GM12878 (cell line): Measurements from ENCODE around the gene SLC15A1. TPM values are rescaled to one million over a fixed set of nuclear protein-coding genes. Genes with fewer than 3 reads are reported as not detected.

ENCODE experiments used
- ATAC-seq: fragments of 200-7000 bp; cut with Tn5 transposase; 3 replicates; pipeline ENCODE4 v1.9.1; 2020; ENCODE audit warnings: mild to moderate bottlenecking, moderate library complexity
- BruUV-seq: library from RNA; stranded (reverse); fragments of 400-500 nt; replicated peaks from 2 replicates; lab custom pipeline; 2021; lab: Mats Ljungman, UMichigan
- CTCF ChIA-PET: fragments of 300-600 bp; sonication (Branson Sonifier 250); formaldehyde crosslinking; extraction: SDS; loops from one replicate; lab custom pipeline; 2021; ENCODE audit warnings: inconsistent platforms; lab: Yijun Ruan, JAX
- POLR2A ChIA-PET: fragments of 350-600 bp; formaldehyde crosslinking; extraction: SDS; loops from one replicate; lab custom pipeline; 2021; ENCODE audit warnings: inconsistent platforms; lab: Charles Lee
- RAD21 ChIA-PET: fragments of 300-600 bp; sonication (Branson Sonifier 250); formaldehyde crosslinking; loops from one replicate; lab custom pipeline; 2023; ENCODE audit warnings: antibody characterized with exemption; ENCODE audit not compliant: unreplicated experiment; lab: Charles Lee
- SMC1A ChIA-PET: fragments of 300-600 bp; sonication (Branson Sonifier 250); formaldehyde crosslinking; loops from one replicate; lab custom pipeline; 2023; ENCODE audit not compliant: unreplicated experiment, uncharacterized antibody; lab: Charles Lee
- DNase-seq: peaks from one replicate; pipeline ENCODE4 v3.0.0-alpha.2; 2011; ENCODE audit warnings: low read depth, low spot score
- FAIRE-seq: peaks from 3 replicates; lab custom pipeline; 2011; peaks lifted over from hg19 to GRCh38; lab: Jason Lieb, UNC
- H2AFZ ChIP-seq: 2 replicates; pipeline ENCODE4 v1.6.0; 2011; ENCODE audit warnings: low read depth, low read length, control low read depth; ENCODE audit not compliant: control insufficient read depth
- H3K27ac ChIP-seq: 2 replicates; pipeline ENCODE4 v1.5.1; 2011; ENCODE audit warnings: control low read depth; ENCODE audit not compliant: control insufficient read depth, insufficient read depth
- H3K27me3 ChIP-seq, 2 experiments: replicated peaks in 1 of 2; 2 replicates each; pipeline versions ENCODE4 v1.6.0 to v1.6.1; 2011; ENCODE audit warnings: low read length in 1 of 2; ENCODE audit not compliant: control insufficient read depth in 2 of 2, insufficient read depth in 2 of 2
- H3K36me3 ChIP-seq, 2 experiments: 2 replicates each; pipeline ENCODE4 v1.5.1; 2011; ENCODE audit warnings: low read length in 1 of 2; ENCODE audit not compliant: control insufficient read depth in 2 of 2, insufficient read depth in 2 of 2
- H3K4me1 ChIP-seq: 2 replicates; pipeline ENCODE4 v1.6.1; 2011; ENCODE audit warnings: mild to moderate bottlenecking, low read length, moderate library complexity, mixed read lengths; ENCODE audit not compliant: control insufficient read depth, insufficient read depth
- H3K4me2 ChIP-seq: 2 replicates; pipeline ENCODE4 v1.6.0; 2011; ENCODE audit warnings: control low read depth; ENCODE audit not compliant: control insufficient read depth, insufficient read depth
- H3K4me3 ChIP-seq: fragments of 200-600 bp; sonication (generic); 2 replicates; pipeline ENCODE4 v1.5.1; 2016
- H3K79me2 ChIP-seq: 2 replicates; pipeline ENCODE4 v1.6.0; 2011; ENCODE audit warnings: low read length; ENCODE audit not compliant: control insufficient read depth, insufficient read depth
- H3K9ac ChIP-seq: 2 replicates; pipeline ENCODE4 v1.8.0; 2011; ENCODE audit warnings: low read length, control low read depth, mixed read lengths; ENCODE audit not compliant: control insufficient read depth, insufficient read depth
- H3K9me3 ChIP-seq: replicated peaks from 3 replicates; pipeline ENCODE4 v1.5.1; 2011; ENCODE audit warnings: mild to moderate bottlenecking, low read length; ENCODE audit not compliant: control insufficient read depth, insufficient read depth
- H4K20me1 ChIP-seq: 2 replicates; pipeline ENCODE4 v1.6.0; 2011; ENCODE audit not compliant: control insufficient read depth, insufficient read depth
- BACH1 ChIP-seq: fragments of 450-650 bp; IDR thresholded peaks from 2 replicates; pipeline ENCODE4 v1.6.1; 2017; ENCODE audit warnings: mild to moderate bottlenecking, borderline replicate concordance
- CREM ChIP-seq: IDR thresholded peaks from 2 replicates; pipeline ENCODE4 v1.6.1; 2014; ENCODE audit warnings: antibody characterized with exemption, low read depth
- EP300 ChIP-seq, 2 experiments: fragments of 150-350 bp in 1 of 2; IDR thresholded peaks; 2 replicates each; pipeline ENCODE4 v1.6.1; 2011 to 2012; ENCODE audit warnings: low read depth in 2 of 2, low read length in 2 of 2, borderline replicate concordance in 1 of 2, improper control_type of control experiment in 1 of 2, inconsistent platforms in 1 of 2; ENCODE audit not compliant: control insufficient read depth in 1 of 2
- HDAC2 ChIP-seq: fragments of 200-600 bp; sonication (generic); IDR thresholded peaks from 2 replicates; pipeline ENCODE4 v1.6.1; 2017
- MEF2B ChIP-seq: fragments of 450-650 bp; IDR thresholded peaks from 2 replicates; pipeline ENCODE4 v1.6.1; 2018; ENCODE audit warnings: mild to moderate bottlenecking, moderate library complexity; ENCODE audit not compliant: partially characterized antibody, poor library complexity, severe bottlenecking
- MYC ChIP-seq: IDR thresholded peaks from 2 replicates; pipeline ENCODE4 v1.6.1; 2011; ENCODE audit warnings: mild to moderate bottlenecking, low read length, moderate library complexity, inconsistent platforms; ENCODE audit not compliant: insufficient read depth, insufficient replicate concordance, insufficient read length, severe bottlenecking
- RCOR1 ChIP-seq: conservative IDR thresholded peaks from 2 replicates; pipeline ENCODE4 v1.6.1; 2012; ENCODE audit warnings: low read depth, low read length, improper control_type of control experiment
- SMAD5 ChIP-seq: IDR thresholded peaks from 2 replicates; pipeline ENCODE4 v1.6.1; 2016; ENCODE audit warnings: antibody characterized with exemption, low read depth
- SP1 ChIP-seq: IDR thresholded peaks from one replicate; pipeline ENCODE4 v1.6.1; 2011; ENCODE audit warnings: low read depth, low read length
- STAT3 ChIP-seq: IDR thresholded peaks from 2 replicates; pipeline ENCODE4 v1.6.1; 2011; ENCODE audit warnings: low read depth, low read length, improper control_type of control experiment
- SUPT20H ChIP-seq: IDR thresholded peaks from 2 replicates; pipeline ENCODE4 v1.6.1; 2011; ENCODE audit warnings: low read depth, mild to moderate bottlenecking, low read length, moderate library complexity, borderline replicate concordance; ENCODE audit not compliant: control insufficient read depth
- WGBS: methylation state at CpG from one replicate; pipeline ENCODE4 v1.1.6; 2016; ENCODE audit warnings: low lambda C conversion rate; ENCODE audit not compliant: insufficient replicate concordance, insufficient coverage; ENCODE audit errors: missing lambda C conversion rate; 5-methylcytosine and 5-hydroxymethylcytosine counted together
- in situ Hi-C: fragments of 300-500 bp; cut with MboI; formaldehyde crosslinking; loops from 9 replicates; pipeline ENCODE4 v1.14.3; 2018; ENCODE audit warnings: mixed read lengths
- intact Hi-C: fragments of 100-400 bp; cut with micrococcal nuclease; formaldehyde crosslinking; loops from one replicate; pipeline ENCODE4 v1.14.2; 2022; ENCODE audit not compliant: unreplicated experiment
- polyA plus RNA-seq, 11 experiments: library from polyadenylated mRNA; depleted of rRNA in 4 of 11; unstranded in 6 of 11; stranded (reverse) in 5 of 11; fragments of >200 nt; fragmentation: Nextera tagmentation in 4 of 11; fragmentation: Illumina TruSeq in 1 of 11; extraction: Ambion mirVana in 4 of 11; extraction: Trizol in 1 of 11; gene quantifications; 1 replicate in 1 of 11; 2 replicates in 10 of 11; pipeline versions ENCODE4 v1.2.1 to v1.2.3, GENCODE V29; 2011 to 2016; ENCODE audit warnings: inconsistent platforms in 2 of 11, missing spikeins in 2 of 11, low read depth in 1 of 11
- total RNA-seq, 4 experiments: library from RNA; depleted of rRNA in 3 of 4; stranded (reverse); fragments of >200 nt in 3 of 4; fragmentation: Illumina TruSeq in 1 of 4; extraction: Trizol in 1 of 4; gene quantifications; 2 replicates each; pipeline versions ENCODE4 v1.2.1 to v1.2.3, GENCODE V29; 2013 to 2021
- TF ChIP-seq, protein P1 (sequence below): IDR thresholded peaks from 2 replicates; pipeline ENCODE4 v1.6.1; 2012; ENCODE audit warnings: low read depth, low read length, improper control_type of control experiment

SLC15A1 gene
- total and polyA plus RNA-seq, 10 of the 15 experiments (the other 5 are each of a cell fraction or from before 2014, with no cell fraction given) = not detected

DNA sequence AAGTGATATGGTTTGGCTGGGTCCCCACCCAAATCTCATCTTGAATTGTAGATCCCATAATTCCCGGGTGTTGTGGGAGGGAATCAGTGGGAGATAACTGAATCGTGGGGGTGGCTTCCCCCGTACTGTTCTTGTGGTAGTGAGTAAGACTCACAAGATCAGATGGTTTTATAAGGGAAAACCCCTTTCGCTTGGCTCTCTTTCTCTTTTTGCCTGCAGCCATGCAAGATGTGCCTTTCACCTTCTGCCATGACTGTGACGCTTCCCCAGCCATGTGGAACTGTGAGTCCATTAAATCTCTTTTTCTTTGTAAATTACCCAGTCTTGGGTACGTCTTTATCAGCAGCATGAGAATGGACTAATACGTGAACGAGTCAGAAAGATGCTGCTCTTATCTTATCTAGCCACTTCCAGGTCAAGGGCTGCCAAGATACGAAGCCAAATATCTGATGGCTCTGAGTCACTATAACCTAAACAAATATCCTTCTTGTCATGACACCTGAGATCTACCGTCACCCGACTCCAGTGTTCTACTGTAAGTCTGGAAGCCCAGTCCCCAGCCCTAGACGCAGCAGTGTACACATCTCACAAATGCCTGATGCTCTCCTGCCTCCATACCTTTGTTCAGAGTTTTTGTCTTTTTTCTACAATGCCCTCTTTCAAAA lies 45.9 kb downstream of the SLC15A1 start:
- ChIA-PET POLR2A (interaction anchor here (0.6 kb wide), 1 partner anchor 498 kb away, joined by 4 read pairs; no protein-coding TSS in a partner anchor), CTCF (interaction anchor here (0.7 kb wide), 1 partner anchor 240 kb away, joined by 3 read pairs; no protein-coding TSS in a partner anchor), SMC1A (no interaction called here), RAD21 (no interaction called here)
- H3K9me3 ChIP-seq = peaks cover 2% of the 10 kb centered on the region; the same call in 1 of the 3 replicates
- no peaks in the 10 kb centered on the region for H4K20me1 ChIP-seq
- WGBS = 2% methylated on average over 12 of the region's 12 CpGs
- no peak overlapping the region for H3K9ac ChIP-seq
- H3K36me3 ChIP-seq = no peaks in the 10 kb centered on the region
- H3K4me1 ChIP-seq = peaks cover 3% of the 10 kb centered on the region; the same call in 1 of the 2 replicates
- no peak overlapping the region for H3K27ac ChIP-seq
- intact Hi-C loops (no loop called here), in situ Hi-C loops (no loop called here)
- no peak overlapping the region; the same call in 1 of the 2 replicates for H3K4me2 ChIP-seq
- no peaks in the 10 kb centered on the region for H3K27me3 ChIP-seq
- no peak for FAIRE-seq
- H3K4me3 ChIP-seq = no peak overlapping the region
- no TSS peak for BruUV-seq
- peak; percentile 68 for ATAC-seq
- no peaks in the 10 kb centered on the region for H3K79me2 ChIP-seq
- DNase-seq = peak; percentile 9
- H2AFZ ChIP-seq = no peak overlapping the region
- TF ChIP-seq CREM = no peak
- TF ChIP-seq SP1 = no peak
- TF ChIP-seq HDAC2 = no peak
- no peak for TF ChIP-seq SMAD5
- TF ChIP-seq MYC = no peak
- no peak for TF ChIP-seq EP300 (IDR thresholded peaks at IDR 0.05; ENCODE audit: borderline replicate concordance in 1 of 2, control insufficient read depth in 1 of 2, low read depth in 2 of 2, low read length in 2 of 2)

- Histone ChIP-seq H3K4me3 (no peak overlapping the region), H3K4me1 (no peaks in the 10 kb centered on the region), H3K27me3 (no peaks in the 10 kb centered on the region; a peak in 1 of 4 replicates), H3K9ac (no peak overlapping the region), H3K4me2 (no peak overlapping the region), H3K36me3 (no peaks in the 10 kb centered on the region), H4K20me1 (no peaks in the 10 kb centered on the region), H2AFZ (no peak overlapping the region), H3K79me2 (no peaks in the 10 kb centered on the region), H3K27ac (no peak overlapping the region), H3K9me3 (no peaks in the 10 kb centered on the region)
- FAIRE-seq (no peak), DNase-seq (no peak), ATAC-seq (no peak)
- TF ChIP-seq RCOR1 (no peak), MEF2B (no peak), SUPT20H (no peak), STAT3 (no peak), BACH1 (no peak)
- TF ChIP-seq, protein P1, sequence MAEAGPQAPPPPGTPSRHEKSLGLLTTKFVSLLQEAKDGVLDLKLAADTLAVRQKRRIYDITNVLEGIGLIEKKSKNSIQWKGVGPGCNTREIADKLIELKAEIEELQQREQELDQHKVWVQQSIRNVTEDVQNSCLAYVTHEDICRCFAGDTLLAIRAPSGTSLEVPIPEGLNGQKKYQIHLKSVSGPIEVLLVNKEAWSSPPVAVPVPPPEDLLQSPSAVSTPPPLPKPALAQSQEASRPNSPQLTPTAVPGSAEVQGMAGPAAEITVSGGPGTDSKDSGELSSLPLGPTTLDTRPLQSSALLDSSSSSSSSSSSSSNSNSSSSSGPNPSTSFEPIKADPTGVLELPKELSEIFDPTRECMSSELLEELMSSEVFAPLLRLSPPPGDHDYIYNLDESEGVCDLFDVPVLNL = no peak
- SMC1A ChIA-PET = no interaction called here
- intact Hi-C loops (no loop called here), in situ Hi-C loops (no loop called here)
- 73% methylated on average over 4 of the region's 4 CpGs for WGBS
- BruUV-seq = no TSS peak
- RAD21 ChIA-PET = no interaction called here
- CTCF ChIA-PET = interaction anchor here (0.6 kb wide), 1 partner anchor 74 kb away, joined by 3 read pairs; no protein-coding TSS in a partner anchor
- POLR2A ChIA-PET = no interaction called here
These were observed 54.7 kb downstream of the SLC15A1 start for GRCh38 chr13:98697791-98698190.
